OCI-LY7 (cell line): ENCODE measurements around the gene VIPR2. TPM values are rescaled to one million over a fixed set of nuclear protein-coding genes. Genes with fewer than 3 reads are reported as not detected.

Experiments used
- BruUV-seq: library from RNA; stranded (reverse); fragments of 400-500 nt; replicated peaks from 2 replicates; lab custom pipeline; 2021; lab: Mats Ljungman, UMichigan
- CTCF ChIA-PET: fragments of 300-600 bp; sonication (Branson Sonifier 250); formaldehyde crosslinking; loops from one replicate; lab custom pipeline; 2022; ENCODE audit warnings: antibody characterized with exemption; ENCODE audit not compliant: unreplicated experiment; lab: Charles Lee
- POLR2A ChIA-PET: fragments of 300-600 bp; sonication (Branson Sonifier 250); formaldehyde crosslinking; loops from one replicate; lab custom pipeline; 2022; ENCODE audit warnings: antibody characterized with exemption; lab: Charles Lee
- DNase-seq: peaks from one replicate; pipeline ENCODE4 v3.0.0-alpha.2; 2015; ENCODE audit warnings: low spot score
- H2AFZ ChIP-seq: fragments of 200-600 bp; sonication (generic), shearing (Covaris generic); 2 replicates; pipeline ENCODE4 v1.6.1; 2014; ENCODE audit warnings: mild to moderate bottlenecking, antibody characterized with exemption, low read length, moderate library complexity
- H3K27ac ChIP-seq: fragments of 200-600 bp; sonication (generic); 2 replicates; pipeline ENCODE4 v1.5.1; 2014; ENCODE audit warnings: mixed run types, low read depth, mild to moderate bottlenecking, moderate library complexity, low read length, inconsistent platforms; ENCODE audit not compliant: poor library complexity, severe bottlenecking
- H3K36me3 ChIP-seq: fragments of 200-600 bp; sonication (generic); 2 replicates; pipeline ENCODE4 v1.6.1; 2014; ENCODE audit warnings: mild to moderate bottlenecking, antibody characterized with exemption, low read length, moderate library complexity, mixed read lengths; ENCODE audit not compliant: insufficient read depth
- H3K4me1 ChIP-seq: fragments of 200-600 bp; sonication (generic); 2 replicates; pipeline ENCODE4 v1.5.1; 2014; ENCODE audit warnings: mild to moderate bottlenecking, low read length; ENCODE audit not compliant: insufficient read depth, poor library complexity, severe bottlenecking
- H3K4me2 ChIP-seq: fragments of 200-600 bp; sonication (generic); 2 replicates; pipeline ENCODE4 v1.6.1; 2014; ENCODE audit warnings: mild to moderate bottlenecking, low read length
- H3K4me3 ChIP-seq: fragments of 200-600 bp; sonication (generic); 2 replicates; pipeline ENCODE4 v1.5.1; 2014; ENCODE audit warnings: mild to moderate bottlenecking, low read depth, low read length; ENCODE audit not compliant: poor library complexity, severe bottlenecking
- H3K79me2 ChIP-seq: fragments of 200-600 bp; sonication (generic); 2 replicates; pipeline ENCODE4 v1.6.1; 2016; ENCODE audit warnings: low read depth, mild to moderate bottlenecking, low read length, moderate library complexity, mixed read lengths; ENCODE audit not compliant: insufficient read depth
- H3K9me2 ChIP-seq: fragments of 200-600 bp; sonication (generic); 2 replicates; pipeline ENCODE4 v1.6.1; 2016; ENCODE audit warnings: mild to moderate bottlenecking, low read length, mixed read lengths; ENCODE audit not compliant: insufficient read depth
- H3K9me3 ChIP-seq: fragments of 200-600 bp; sonication (generic); 2 replicates; pipeline ENCODE4 v1.6.1; 2014; ENCODE audit warnings: mild to moderate bottlenecking, mixed run types, low read length, mixed read lengths
- H4K20me1 ChIP-seq: fragments of 200-600 bp; sonication (generic); 2 replicates; pipeline ENCODE4 v1.6.1; 2014; ENCODE audit warnings: mild to moderate bottlenecking, antibody characterized with exemption, low read length, moderate library complexity, mixed read lengths; ENCODE audit not compliant: insufficient read depth
- CTCF ChIP-seq: fragments of 200-600 bp; sonication (generic); conservative IDR thresholded peaks from 2 replicates; pipeline ENCODE4 v1.5.1; 2014; ENCODE audit warnings: mild to moderate bottlenecking, antibody characterized with exemption, low read length, moderate library complexity, mixed read lengths
- EZH2phosphoT487 ChIP-seq: fragments of 200-600 bp; sonication (generic); IDR thresholded peaks from 2 replicates; pipeline ENCODE4 v1.6.1; 2018; ENCODE audit warnings: low read depth, borderline replicate concordance, mild to moderate bottlenecking, mixed run types, antibody characterized with exemption, low read length, moderate library complexity, mixed read lengths
- intact Hi-C: fragments of 100-400 bp; cut with micrococcal nuclease; formaldehyde crosslinking; loops from one replicate; pipeline ENCODE4 v1.10.0; 2022; ENCODE audit not compliant: unreplicated experiment
- total RNA-seq, 2 experiments: library from RNA; depleted of rRNA in 1 of 2; stranded (reverse); fragments of >200 nt in 1 of 2; shearing (Covaris generic) in 1 of 2; gene quantifications; 2 replicates each; pipeline ENCODE4 v1.2.3, GENCODE V29; 2014 to 2022

The VIPR2 gene
- total RNA-seq, 2 experiments from 2014 or later, result not detected

- no peak for TF ChIP-seq CTCF
- no peak for TF ChIP-seq EZH2phosphoT487
- no TSS peak for BruUV-seq
- no peaks in the 10 kb centered on the region for H3K36me3 ChIP-seq
- no peaks in the 10 kb centered on the region for H3K9me2 ChIP-seq
- no peaks in the 10 kb centered on the region for H4K20me1 ChIP-seq
- H3K79me2 ChIP-seq, result no peaks in the 10 kb centered on the region
- H2AFZ ChIP-seq, result no peak overlapping the region
- no peak overlapping the region for H3K27ac ChIP-seq
- DNase-seq, result no peak
- ChIA-PET CTCF (no interaction called here), POLR2A (no interaction called here)
- H3K4me3 ChIP-seq, result no peak overlapping the region
- H3K4me2 ChIP-seq, result no peak overlapping the region
- no peaks in the 10 kb centered on the region for H3K4me1 ChIP-seq
- H3K9me3 ChIP-seq, result no peaks in the 10 kb centered on the region
- intact Hi-C loops, result no loop called here
Observed at GRCh38 chr7:159099711-159100231, 44.9 kb downstream of the VIPR2 start.

GRCh38 chr7:159098811-159099655 lies 45.6 kb downstream of the VIPR2 start:
- Histone ChIP-seq H3K36me3 (no peaks in the 10 kb centered on the region), H3K4me2 (no peak overlapping the region), H3K79me2 (no peaks in the 10 kb centered on the region), H3K9me3 (no peaks in the 10 kb centered on the region), H3K4me1 (no peaks in the 10 kb centered on the region), H3K27ac (no peak overlapping the region), H4K20me1 (no peaks in the 10 kb centered on the region), H2AFZ (no peak overlapping the region), H3K9me2 (no peaks in the 10 kb centered on the region), H3K4me3 (no peak overlapping the region)
- no peak for DNase-seq
- CTCF ChIA-PET, result no interaction called here
- BruUV-seq, result no TSS peak
- POLR2A ChIA-PET, result no interaction called here
- no peak for TF ChIP-seq CTCF
- TF ChIP-seq EZH2phosphoT487, result no peak
- intact Hi-C loops, result no loop called here

GRCh38 chr7:159098424-159098786 lies 46.3 kb downstream of the VIPR2 start:
- Histone ChIP-seq H3K9me3 (no peaks in the 10 kb centered on the region), H3K27ac (no peak overlapping the region), H2AFZ (no peak overlapping the region), H3K79me2 (no peaks in the 10 kb centered on the region), H3K9me2 (no peaks in the 10 kb centered on the region), H3K4me2 (no peak overlapping the region), H4K20me1 (no peaks in the 10 kb centered on the region), H3K36me3 (no peaks in the 10 kb centered on the region), H3K4me1 (no peaks in the 10 kb centered on the region), H3K4me3 (no peak overlapping the region)
- TF ChIP-seq CTCF, result no peak
- TF ChIP-seq EZH2phosphoT487, result no peak
- ChIA-PET CTCF (no interaction called here), POLR2A (no interaction called here)
- no peak for DNase-seq
- BruUV-seq, result no TSS peak
- intact Hi-C loops, result no loop called here
